H1 (cell line): Measurements from ENCODE around the gene CACNA1E.

Experiments
- BRCA1 ChIP-seq: IDR thresholded peaks from 2 replicates; pipeline ENCODE4 v1.6.1; 2012; ENCODE audit warnings: low read depth, low read length, improper control_type of control experiment
- EP300 ChIP-seq, 2 experiments: IDR thresholded peaks; 1 replicate in 1 of 2; 2 replicates in 1 of 2; pipeline ENCODE4 v1.6.1; 2011 to 2012; ENCODE audit warnings: low read depth in 2 of 2, low read length in 2 of 2, mild to moderate bottlenecking in 2 of 2, borderline replicate concordance in 1 of 2, inconsistent platforms in 1 of 2, moderate library complexity in 1 of 2
- EZH2 ChIP-seq: fragments of 200-600 bp; sonication (generic); IDR thresholded peaks from 2 replicates; pipeline ENCODE4 v1.7.1; 2012; ENCODE audit warnings: low read depth, mild to moderate bottlenecking, moderate library complexity, low read length, inconsistent platforms; ENCODE audit not compliant: severe bottlenecking
- JUN ChIP-seq: IDR thresholded peaks from 2 replicates; pipeline ENCODE4 v1.6.1; 2011; ENCODE audit warnings: low read depth, mild to moderate bottlenecking, improper control_type of control experiment, low read length
- POLR2AphosphoS5 ChIP-seq: IDR thresholded peaks from 2 replicates; pipeline ENCODE4 v1.6.1; 2011; ENCODE audit warnings: low read depth, low read length
- SP2 ChIP-seq: IDR thresholded peaks from 2 replicates; pipeline ENCODE4 v1.6.1; 2012; ENCODE audit warnings: mild to moderate bottlenecking, low read length, inconsistent platforms
- TF ChIP-seq, protein P1 (sequence below), 3 experiments: IDR thresholded peaks; 1 replicate in 2 of 3; 2 replicates in 1 of 3; pipeline versions ENCODE4 v1.5.1 to v1.6.1; 2011; ENCODE audit warnings: low read length in 3 of 3, mild to moderate bottlenecking in 3 of 3, inconsistent platforms in 2 of 3, low read depth in 1 of 3, moderate library complexity in 1 of 3; ENCODE audit not compliant: insufficient read depth in 1 of 3; ENCODE audit errors: control extremely low read depth in 1 of 3

GRCh38 chr1:181846681-181847080 lies 363.4 kb downstream of the CACNA1E start:
- TF ChIP-seq EZH2, result no peak
- TF ChIP-seq, protein P1, sequence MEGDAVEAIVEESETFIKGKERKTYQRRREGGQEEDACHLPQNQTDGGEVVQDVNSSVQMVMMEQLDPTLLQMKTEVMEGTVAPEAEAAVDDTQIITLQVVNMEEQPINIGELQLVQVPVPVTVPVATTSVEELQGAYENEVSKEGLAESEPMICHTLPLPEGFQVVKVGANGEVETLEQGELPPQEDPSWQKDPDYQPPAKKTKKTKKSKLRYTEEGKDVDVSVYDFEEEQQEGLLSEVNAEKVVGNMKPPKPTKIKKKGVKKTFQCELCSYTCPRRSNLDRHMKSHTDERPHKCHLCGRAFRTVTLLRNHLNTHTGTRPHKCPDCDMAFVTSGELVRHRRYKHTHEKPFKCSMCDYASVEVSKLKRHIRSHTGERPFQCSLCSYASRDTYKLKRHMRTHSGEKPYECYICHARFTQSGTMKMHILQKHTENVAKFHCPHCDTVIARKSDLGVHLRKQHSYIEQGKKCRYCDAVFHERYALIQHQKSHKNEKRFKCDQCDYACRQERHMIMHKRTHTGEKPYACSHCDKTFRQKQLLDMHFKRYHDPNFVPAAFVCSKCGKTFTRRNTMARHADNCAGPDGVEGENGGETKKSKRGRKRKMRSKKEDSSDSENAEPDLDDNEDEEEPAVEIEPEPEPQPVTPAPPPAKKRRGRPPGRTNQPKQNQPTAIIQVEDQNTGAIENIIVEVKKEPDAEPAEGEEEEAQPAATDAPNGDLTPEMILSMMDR (IDR thresholded peaks at IDR 0.05; ENCODE audit: control extremely low read depth in 1 of 3, insufficient read depth in 1 of 3, low read depth in 1 of 3, low read length in 3 of 3), result no peak
- TF ChIP-seq EP300 (IDR thresholded peaks at IDR 0.05; ENCODE audit: borderline replicate concordance in 1 of 2, low read depth in 2 of 2, low read length in 2 of 2), result no peak
- TF ChIP-seq POLR2AphosphoS5, result no peak
- no peak for TF ChIP-seq BRCA1
- TF ChIP-seq SP2, result no peak
- TF ChIP-seq JUN, result no peak
